HepG2 (cell line): ENCODE measurements around the gene MAP7D3. TPM values are rescaled to one million over a fixed set of nuclear protein-coding genes. Genes with fewer than 3 reads are reported as not detected.

Experiments
- polyA plus RNA-seq, 8 experiments: library from polyadenylated mRNA; depleted of rRNA in 3 of 8; stranded (reverse) in 7 of 8; unstranded in 1 of 8; fragments of >200 nt; fragmentation: Illumina TruSeq in 4 of 8; extraction: Trizol in 4 of 8; gene quantifications; 2 replicates each; pipeline versions ENCODE4 v1.2.1 to v1.2.3, GENCODE V29; 2011 to 2016; ENCODE audit warnings: low read depth in 4 of 8, missing spikeins in 1 of 8, mixed read lengths in 1 of 8; ENCODE audit not compliant: insufficient read depth in 1 of 8
- total RNA-seq, 5 experiments: library from RNA; depleted of rRNA; stranded (reverse); fragments of >200 nt; fragmentation: Illumina TruSeq; extraction: Trizol; gene quantifications; 2 replicates each; pipeline ENCODE4 v1.2.3, GENCODE V29; 2016; ENCODE audit warnings: low read depth in 1 of 5

The MAP7D3 gene
- total and polyA plus RNA-seq, 2 of the 13 experiments (the other 11 are each of a cell fraction or from before 2014, with no cell fraction given), result not detected

Other genes starting within 250 kb of the MAP7D3 start
- not detected in 2 replicates for gene FHL1, start 103.9 kb downstream of the MAP7D3 start, total RNA-seq (2016; rRNA removed; fragmentation: Illumina TruSeq; extraction: Trizol)
- gene FHL1, start 103.9 kb downstream of the MAP7D3 start, polyA plus RNA-seq (2011; rRNA removed), result 0.24 and 0.33 TPM in 2 replicates
- not detected in 2 replicates for gene ADGRG4, start 49.6 kb upstream of the MAP7D3 start, total RNA-seq (2016; rRNA removed; fragmentation: Illumina TruSeq; extraction: Trizol)
- not detected in 2 replicates for gene ADGRG4, start 49.6 kb upstream of the MAP7D3 start, polyA plus RNA-seq (2011; rRNA removed)
- not detected in 2 replicates for gene BRS3, start 236.5 kb upstream of the MAP7D3 start, total RNA-seq (2016; rRNA removed; fragmentation: Illumina TruSeq; extraction: Trizol)
- gene BRS3, start 236.5 kb upstream of the MAP7D3 start, polyA plus RNA-seq (2011; rRNA removed), result not detected in 2 replicates
- gene HTATSF1, start 246.2 kb upstream of the MAP7D3 start, total RNA-seq (2016; rRNA removed; fragmentation: Illumina TruSeq; extraction: Trizol), result 40.5 and 59.4 TPM in 2 replicates
- 0.57 and 0.61 TPM in 2 replicates for gene HTATSF1, start 246.2 kb upstream of the MAP7D3 start, polyA plus RNA-seq (2011; rRNA removed)